HEK293 (cell line): ENCODE data around the gene SLC23A3.
A peak's percentile ranks its signal among the peaks of the same experiment; 100 is the strongest.

Experiments used
- CTCF ChIP-seq: fragments of 450-650 bp; formaldehyde crosslinking; IDR thresholded peaks from 2 replicates; pipeline ENCODE4 v1.5.1; 2016; ENCODE audit warnings: missing biosample characterization, missing genetic modification characterization
- HOXD13 ChIP-seq: sonication (generic); formaldehyde crosslinking; IDR thresholded peaks from 2 replicates; pipeline ENCODE4 v1.8.0; 2022; ENCODE audit warnings: missing genetic modification reagents, borderline replicate concordance
- PBX3 ChIP-seq: sonication (generic); formaldehyde crosslinking; IDR thresholded peaks from 2 replicates; pipeline ENCODE4 v1.8.1; 2022; ENCODE audit warnings: mild to moderate bottlenecking, moderate library complexity, missing genetic modification reagents
- RBAK ChIP-seq: fragments of 450-650 bp; formaldehyde crosslinking; IDR thresholded peaks from 2 replicates; pipeline ENCODE4 v1.5.1; 2016; ENCODE audit warnings: missing biosample characterization, missing genetic modification characterization
- REPIN1 ChIP-seq: fragments of 450-650 bp; formaldehyde crosslinking; IDR thresholded peaks from 2 replicates; pipeline ENCODE4 v1.5.1; 2017; ENCODE audit warnings: missing biosample characterization, missing genetic modification characterization, low read depth
- YY1 ChIP-seq: fragments of 450-650 bp; formaldehyde crosslinking; IDR thresholded peaks from 2 replicates; pipeline ENCODE4 v1.5.1; 2018; ENCODE audit warnings: missing biosample characterization, missing genetic modification characterization
- ZBTB49 ChIP-seq: fragments of 450-650 bp; formaldehyde crosslinking; IDR thresholded peaks from 2 replicates; pipeline ENCODE4 v1.5.1; 2016; ENCODE audit warnings: missing biosample characterization, missing genetic modification characterization, low read depth
- ZFHX2 ChIP-seq: fragments of 450-650 bp; formaldehyde crosslinking; conservative IDR thresholded peaks from 2 replicates; pipeline ENCODE4 v1.5.1; 2016; ENCODE audit warnings: missing biosample characterization, missing genetic modification characterization
- ZNF26 ChIP-seq: fragments of 450-650 bp; formaldehyde crosslinking; IDR thresholded peaks from 2 replicates; pipeline ENCODE4 v1.5.1; 2016; ENCODE audit warnings: missing biosample characterization, missing genetic modification characterization
- ZNF398 ChIP-seq: fragments of 450-650 bp; formaldehyde crosslinking; IDR thresholded peaks from 2 replicates; pipeline ENCODE4 v1.5.1; 2017; ENCODE audit warnings: missing biosample characterization, missing genetic modification characterization
- ZNF624 ChIP-seq: fragments of 450-650 bp; formaldehyde crosslinking; IDR thresholded peaks from 2 replicates; pipeline ENCODE4 v1.5.1; 2017; ENCODE audit warnings: missing biosample characterization, missing genetic modification characterization
- ZNF707 ChIP-seq: fragments of 450-650 bp; formaldehyde crosslinking; IDR thresholded peaks from 2 replicates; pipeline ENCODE4 v1.5.1; 2016; ENCODE audit warnings: missing biosample characterization, missing genetic modification characterization
- ZNF777 ChIP-seq: fragments of 450-650 bp; formaldehyde crosslinking; IDR thresholded peaks from 2 replicates; pipeline ENCODE4 v1.5.1; 2017; ENCODE audit warnings: missing biosample characterization, missing genetic modification characterization, borderline replicate concordance

GRCh38 chr2:219171231-219171651, 1.4 kb upstream of the SLC23A3 start:
- TF ChIP-seq PBX3 (CRISPR knock-in tag) (no peak), ZNF26 (tag by site-specific recombination) (no peak), CTCF (peak; percentile 28; the same call in 1 of the 2 replicates), REPIN1 (no peak), ZNF707 (tag by site-specific recombination) (no peak), YY1 (tag by site-specific recombination) (no peak), ZFHX2 (no peak), HOXD13 (CRISPR knock-in tag) (no peak), ZNF777 (no peak), ZBTB49 (tag by site-specific recombination) (no peak), RBAK (tag by site-specific recombination) (no peak), ZNF624 (tag by site-specific recombination) (no peak), ZNF398 (tag by site-specific recombination) (no peak)
